NCI-H748 (cell line): ENCODE data around the gene PLEKHN1.

ENCODE experiments used
- DNase-seq: peaks from one replicate; lab custom pipeline; 2025; ENCODE audit not compliant: unreplicated experiment; lab: John Stamatoyannopoulos, UW

Gene PLEKHN1

GRCh38 chr1:960363-961131 lies 5.7 kb upstream of the PLEKHN1 start, which contains the start of gene KLHL17:
KLHL17 (plus strand) TSS chr1:960584; CDS start chr1:960694, 110 bp downstream.
- DNase-seq: peak; percentile 76

GRCh38 chr1:961132-961669 lies 5.1 kb upstream of the PLEKHN1 start:
- no peak for DNase-seq

DNA sequence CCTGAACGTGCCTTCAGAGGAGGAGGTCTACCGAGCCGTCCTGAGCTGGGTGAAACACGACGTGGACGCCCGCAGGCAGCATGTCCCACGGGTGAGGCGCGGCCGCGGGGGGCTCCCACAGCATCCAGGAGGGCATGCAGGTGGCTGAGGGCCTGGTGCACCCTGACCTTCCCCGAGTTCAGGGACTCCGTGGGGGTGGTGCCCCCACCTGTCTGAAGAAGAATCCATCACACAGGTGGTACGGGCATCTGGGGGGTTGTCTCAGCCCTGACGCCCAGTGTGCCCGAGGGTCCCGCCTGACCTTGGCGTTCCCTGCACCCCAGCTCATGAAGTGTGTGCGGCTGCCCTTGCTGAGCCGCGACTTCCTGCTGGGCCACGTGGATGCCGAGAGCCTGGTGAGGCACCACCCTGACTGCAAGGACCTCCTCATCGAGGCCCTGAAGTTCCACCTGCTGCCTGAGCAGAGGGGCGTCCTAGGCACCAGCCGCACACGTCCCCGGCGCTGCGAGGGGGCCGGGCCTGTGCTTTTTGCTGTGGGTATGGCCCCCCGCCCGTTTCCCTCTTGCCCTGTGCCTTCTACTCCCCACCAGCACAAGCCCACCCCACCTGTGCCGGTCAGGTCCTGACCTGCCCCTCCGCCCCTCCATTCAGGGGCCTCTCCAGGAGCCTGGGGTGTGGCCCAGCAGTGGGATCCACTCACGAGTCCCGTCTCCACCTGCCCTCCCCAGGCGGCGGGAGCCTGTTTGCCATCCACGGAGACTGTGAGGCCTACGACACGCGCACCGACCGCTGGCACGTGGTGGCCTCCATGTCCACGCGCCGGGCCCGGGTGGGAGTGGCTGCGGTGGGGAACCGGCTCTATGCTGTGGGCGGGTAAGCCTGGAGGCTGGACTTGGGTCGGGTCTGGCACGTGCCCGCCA lies 3.6 kb upstream of the PLEKHN1 start:
- DNase-seq: no peak

GRCh38 chr1:963301-963651 lies 3.0 kb upstream of the PLEKHN1 start:
- DNase-seq: no peak

GRCh38 chr1:963746-964525 lies 2.3 kb upstream of the PLEKHN1 start:
- DNase-seq: no peak

GRCh38 chr1:964691-965525 lies 1.4 kb upstream of the PLEKHN1 start:
- no peak for DNase-seq

DNA sequence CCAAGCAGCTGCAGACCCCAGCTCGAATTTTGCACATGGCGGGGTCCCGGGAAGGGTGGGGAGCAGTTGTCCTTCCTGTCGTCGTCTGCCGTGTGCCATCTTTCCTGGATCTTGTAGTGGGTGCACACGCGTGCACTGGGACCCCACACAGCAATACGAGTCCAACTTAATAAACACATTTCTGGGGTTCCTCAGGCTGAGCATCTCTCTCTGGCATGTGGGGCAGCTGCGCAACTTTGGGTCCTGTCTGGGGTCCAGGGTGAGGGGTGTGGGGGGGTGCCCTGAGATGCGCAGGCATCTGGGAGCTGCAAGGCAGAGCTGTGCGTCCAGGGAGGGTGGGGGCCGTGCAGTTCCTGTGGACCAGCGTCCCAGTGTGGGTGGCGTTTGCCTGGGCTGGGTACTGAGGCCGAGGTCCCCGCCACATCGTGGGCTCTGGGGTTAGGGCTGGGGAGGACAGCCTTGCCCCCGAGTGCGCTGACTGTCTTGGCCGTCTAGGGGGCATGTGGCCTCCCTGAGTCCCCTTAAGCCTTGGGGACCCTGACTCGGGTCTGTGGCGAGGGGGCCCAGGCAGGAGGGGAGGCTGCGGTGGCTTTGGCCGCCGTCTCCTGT lies 652 bp upstream of the PLEKHN1 start:
- no peak for DNase-seq

DNA sequence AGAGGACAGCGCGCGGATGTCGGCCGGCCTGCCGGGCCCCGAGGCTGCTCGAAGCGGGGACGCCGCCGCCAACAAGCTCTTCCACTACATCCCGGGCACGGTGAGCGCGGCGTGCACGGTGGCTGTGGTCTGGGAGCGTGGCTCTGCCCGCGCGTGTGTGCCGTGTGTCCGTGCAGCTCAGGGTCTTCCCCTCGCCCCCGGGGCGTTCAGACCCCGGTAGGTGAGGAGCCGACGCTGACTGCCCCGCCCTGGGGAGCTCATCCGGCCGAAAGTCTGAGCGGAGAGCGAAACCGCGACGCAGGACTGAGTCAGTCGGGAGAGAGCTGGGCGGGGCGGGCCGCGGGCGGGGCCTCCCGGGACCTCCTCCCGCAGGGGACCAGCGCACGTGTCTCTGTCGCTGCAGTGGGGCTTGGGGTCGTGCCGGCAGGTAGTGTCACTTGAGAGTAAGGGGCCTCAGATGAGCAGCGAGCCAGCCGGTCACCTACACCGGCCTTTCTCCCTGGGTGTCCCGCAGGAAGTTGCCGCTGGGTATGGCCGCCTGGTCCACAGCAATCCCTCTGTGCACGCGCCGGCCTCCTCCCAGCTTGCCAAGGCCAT lies 520 bp downstream of the PLEKHN1 start:
- peak; percentile 26 for DNase-seq

DNA sequence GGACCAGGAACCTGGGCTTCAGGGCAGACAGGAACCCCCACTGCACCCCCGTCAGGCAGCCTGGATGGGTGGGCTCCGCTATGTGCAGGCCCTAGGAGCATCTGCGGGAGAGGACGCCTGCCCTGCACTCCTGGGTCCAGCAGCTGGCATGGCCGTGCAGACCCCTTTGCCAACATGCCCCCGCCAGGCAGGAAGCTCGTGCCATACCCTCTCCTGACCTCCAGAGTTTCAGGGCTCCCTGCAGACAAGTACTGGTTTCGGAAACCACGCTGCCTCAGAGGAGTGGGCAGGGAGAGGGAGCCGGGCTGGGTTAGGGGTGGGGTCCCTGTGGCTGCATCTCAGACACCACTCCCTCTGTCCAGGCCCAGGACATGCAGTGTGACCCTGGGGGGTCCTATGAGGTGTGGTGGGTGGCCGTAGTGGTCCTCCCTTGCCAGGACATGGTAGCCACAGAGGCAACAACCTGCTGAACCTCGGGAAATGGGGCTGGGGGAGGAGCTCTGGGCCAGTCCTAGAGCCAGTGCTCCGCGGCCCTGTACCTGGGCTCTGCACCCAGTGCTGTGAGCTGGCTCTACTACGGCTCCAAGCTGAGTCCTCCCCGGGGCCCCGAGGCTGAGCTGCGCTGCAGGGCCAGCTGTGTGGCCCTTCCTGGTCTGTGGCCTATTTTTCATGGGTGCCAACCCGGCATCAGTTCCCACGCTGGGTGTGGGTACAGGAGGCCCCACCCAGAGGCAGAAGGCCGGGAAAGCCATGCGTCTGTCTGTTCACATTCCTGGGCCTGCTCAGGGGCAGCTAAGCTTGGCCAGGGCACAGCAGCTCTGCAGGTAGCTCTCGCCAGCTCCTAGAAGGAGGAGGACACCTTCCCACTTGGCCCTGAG lies 1.4 kb downstream of the PLEKHN1 start:
- DNase-seq: no peak

GRCh38 chr1:969260-969855 lies 3.1 kb downstream of the PLEKHN1 start:
- DNase-seq: no peak

- DNase-seq: peak; percentile 28
These were observed 4.1 kb downstream of the PLEKHN1 start for GRCh38 chr1:970242-970972.

DNA sequence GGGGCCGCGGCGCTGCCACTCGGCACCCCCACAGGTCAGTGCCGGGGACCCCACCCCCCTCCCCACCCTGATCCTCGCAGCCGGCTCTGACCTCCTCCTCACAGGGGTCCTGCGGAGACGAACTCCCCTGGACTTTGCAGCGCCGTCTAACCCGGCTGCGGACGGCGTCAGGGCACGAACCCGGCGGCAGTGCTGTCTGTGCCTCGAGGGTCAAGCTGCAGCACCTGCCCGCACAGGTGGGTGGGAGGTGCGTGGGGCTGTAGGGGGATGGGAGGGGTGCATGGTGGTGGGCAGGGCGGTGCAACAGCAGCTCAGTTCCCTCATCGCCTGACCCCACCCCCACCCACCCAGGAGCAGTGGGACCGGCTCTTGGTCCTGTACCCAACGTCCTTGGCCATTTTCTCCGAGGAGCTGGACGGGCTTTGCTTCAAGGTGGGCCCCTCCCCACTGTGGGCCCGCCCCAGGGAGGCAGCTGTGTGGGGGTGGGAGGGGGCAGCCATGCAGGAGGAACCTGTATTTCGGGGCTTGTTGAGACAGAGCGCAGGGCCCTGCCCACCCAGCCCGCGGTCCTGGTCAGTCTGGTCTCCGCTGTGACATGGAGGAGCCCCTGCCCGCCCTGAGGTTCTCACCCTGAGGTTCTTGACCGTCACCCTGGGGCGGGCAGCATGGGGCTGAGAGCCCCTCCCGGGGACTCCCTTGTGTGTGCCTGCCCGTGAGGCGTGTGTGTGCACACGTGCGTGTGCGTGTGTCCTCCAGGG lies 4.9 kb downstream of the PLEKHN1 start:
- no peak for DNase-seq

- no peak for DNase-seq
These were observed 5.6 kb downstream of the PLEKHN1 start for GRCh38 chr1:971751-972506.

DNA sequence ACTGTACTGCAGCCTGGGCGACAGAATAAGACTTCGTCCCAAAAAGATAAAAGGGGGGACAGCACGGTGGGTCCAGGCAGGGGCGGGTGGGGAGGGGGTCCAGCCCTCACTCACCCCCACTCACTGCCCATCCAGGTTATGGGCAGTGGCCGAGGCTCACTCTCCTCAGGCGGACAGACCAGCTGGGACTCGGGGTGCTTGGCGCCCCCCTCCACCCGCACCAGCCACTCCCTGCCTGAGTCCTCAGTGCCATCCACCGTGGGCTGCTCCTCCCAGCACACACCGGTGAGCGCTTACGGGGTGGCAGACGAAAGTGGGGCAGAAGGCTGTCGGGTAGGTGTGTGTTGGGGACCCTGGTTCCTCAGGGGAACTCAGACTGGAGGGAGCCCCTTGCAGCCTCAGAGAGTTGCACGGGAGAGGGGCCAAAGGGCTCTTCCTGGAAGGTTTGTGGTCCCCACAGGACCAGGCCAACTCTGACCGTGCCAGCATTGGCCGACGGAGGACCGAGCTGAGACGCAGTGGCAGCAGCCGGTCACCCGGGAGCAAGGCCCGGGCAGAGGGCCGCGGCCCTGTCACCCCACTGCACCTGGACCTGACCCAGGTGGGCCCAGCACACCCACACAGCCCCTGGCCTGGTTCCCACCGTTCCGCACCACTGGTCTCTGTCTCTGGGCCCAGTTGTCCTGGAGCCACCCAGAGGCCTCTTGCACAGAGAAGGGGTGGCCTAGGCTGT lies 6.6 kb downstream of the PLEKHN1 start:
- no peak for DNase-seq
